Suprapubic skin (tissue), 3 donors: ENCODE measurements around the gene SAMHD1.

Source experiments
- POLR2A ChIP-seq, 2 donors: fragments of 450-650 bp; IDR thresholded peaks; one replicate each; pipeline ENCODE4 v1.6.1; 2017; ENCODE audit warnings: antibody characterized with exemption in 2 of 2, mild to moderate bottlenecking in 2 of 2, moderate library complexity in 2 of 2
- TF ChIP-seq, protein P1 (sequence below), 2 donors: fragments of 200-600 bp in 1 of 2; fragments of 450-650 bp in 1 of 2; sonication (generic) in 1 of 2; IDR thresholded peaks; one replicate each; pipeline ENCODE4 v1.5.1; 2016 to 2019; ENCODE audit warnings: antibody characterized with exemption in 2 of 2, mild to moderate bottlenecking in 1 of 2, moderate library complexity in 1 of 2

DNA sequence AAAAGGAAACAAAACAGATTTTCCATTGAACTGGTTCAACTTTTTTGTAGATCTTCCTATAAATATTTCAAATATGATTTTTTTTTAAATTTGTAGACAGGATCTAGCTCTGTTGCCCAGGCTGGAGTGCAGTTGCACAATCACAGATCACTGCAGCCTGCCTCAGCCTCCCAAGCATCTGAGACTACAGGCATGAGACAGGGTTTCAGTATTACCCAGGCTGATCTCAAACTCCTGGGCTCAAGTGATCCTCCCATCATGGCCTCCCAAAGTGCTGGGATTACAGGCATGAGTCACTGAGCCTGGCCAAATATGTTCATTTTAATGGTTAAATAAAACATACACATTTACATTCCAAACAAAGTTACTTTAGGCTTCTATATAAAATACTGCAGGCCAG is 33.6 kb downstream of the SAMHD1 start:
- TF ChIP-seq, protein P1, sequence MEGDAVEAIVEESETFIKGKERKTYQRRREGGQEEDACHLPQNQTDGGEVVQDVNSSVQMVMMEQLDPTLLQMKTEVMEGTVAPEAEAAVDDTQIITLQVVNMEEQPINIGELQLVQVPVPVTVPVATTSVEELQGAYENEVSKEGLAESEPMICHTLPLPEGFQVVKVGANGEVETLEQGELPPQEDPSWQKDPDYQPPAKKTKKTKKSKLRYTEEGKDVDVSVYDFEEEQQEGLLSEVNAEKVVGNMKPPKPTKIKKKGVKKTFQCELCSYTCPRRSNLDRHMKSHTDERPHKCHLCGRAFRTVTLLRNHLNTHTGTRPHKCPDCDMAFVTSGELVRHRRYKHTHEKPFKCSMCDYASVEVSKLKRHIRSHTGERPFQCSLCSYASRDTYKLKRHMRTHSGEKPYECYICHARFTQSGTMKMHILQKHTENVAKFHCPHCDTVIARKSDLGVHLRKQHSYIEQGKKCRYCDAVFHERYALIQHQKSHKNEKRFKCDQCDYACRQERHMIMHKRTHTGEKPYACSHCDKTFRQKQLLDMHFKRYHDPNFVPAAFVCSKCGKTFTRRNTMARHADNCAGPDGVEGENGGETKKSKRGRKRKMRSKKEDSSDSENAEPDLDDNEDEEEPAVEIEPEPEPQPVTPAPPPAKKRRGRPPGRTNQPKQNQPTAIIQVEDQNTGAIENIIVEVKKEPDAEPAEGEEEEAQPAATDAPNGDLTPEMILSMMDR (IDR thresholded peaks at IDR 0.05): no peak
- no peak for TF ChIP-seq POLR2A (IDR thresholded peaks at IDR 0.05)
